HEK293T (cell line): Measurements from ENCODE around the gene PFKFB2.

Source experiments
- FOXA1 ChIP-seq: fragments of 450-650 bp; IDR thresholded peaks from 2 replicates; pipeline ENCODE4 v1.6.1; 2016; ENCODE audit warnings: mild to moderate bottlenecking
- NFRKB ChIP-seq: fragments of 450-650 bp; IDR thresholded peaks from 2 replicates; pipeline ENCODE4 v1.6.1; 2016; ENCODE audit warnings: mild to moderate bottlenecking, moderate library complexity
- SP1 ChIP-seq: fragments of 450-650 bp; IDR thresholded peaks from 2 replicates; pipeline ENCODE4 v1.6.1; 2017

DNA sequence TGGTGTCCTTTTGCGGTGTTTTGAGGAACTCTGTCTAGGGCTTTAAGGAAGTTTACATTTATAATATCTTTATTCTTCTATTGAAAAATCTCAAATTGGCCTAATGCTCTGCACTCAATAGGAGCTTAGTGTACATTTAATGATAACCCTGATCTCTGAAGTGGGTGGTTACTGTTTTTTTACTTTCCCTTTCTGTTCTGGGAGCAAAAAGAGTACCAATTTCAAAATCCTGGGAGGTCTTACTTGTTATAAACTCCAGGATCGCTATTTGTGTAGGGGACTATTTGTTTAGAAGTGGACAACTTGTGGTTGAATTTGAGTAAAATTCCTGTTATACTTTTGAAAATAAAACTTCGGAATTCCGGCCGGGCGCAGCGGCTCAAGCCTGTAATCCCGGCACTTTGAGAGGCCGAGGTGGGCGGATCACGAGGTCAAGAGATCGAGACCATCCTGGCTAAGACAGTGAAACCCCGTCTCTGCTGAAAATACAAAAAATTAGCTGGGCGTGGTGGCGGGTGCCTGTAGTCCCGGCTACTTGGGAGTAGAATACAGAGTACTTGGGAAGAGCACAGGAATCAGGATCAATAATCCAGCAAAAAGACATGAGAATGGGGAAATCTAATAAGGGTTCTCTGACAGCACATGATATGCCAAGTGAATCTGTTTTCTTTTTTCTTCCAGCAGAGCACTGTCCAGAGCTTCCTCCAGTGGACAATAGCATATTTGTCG is 36.7 kb downstream of the PFKFB2 start:
- TF ChIP-seq NFRKB (no peak), SP1 (no peak), FOXA1 (no peak)
